HG03378 (cell line): ENCODE data around the gene RNF34.

Experiments
- ATAC-seq: cut with Tn5 transposase; IDR thresholded peaks from one replicate; pipeline ENCODE4 v1.9.1; 2021; ENCODE audit warnings: mild to moderate bottlenecking, moderate library complexity; ENCODE audit not compliant: unreplicated experiment

The RNF34 gene

GRCh38 chr12:121388421-121388981, 11.4 kb upstream of the RNF34 start:
- no peak for ATAC-seq

GRCh38 chr12:121390856-121391255, 9.1 kb upstream of the RNF34 start:
- no peak for ATAC-seq

GRCh38 chr12:121391619-121392324, 8.1 kb upstream of the RNF34 start:
- ATAC-seq, result no peak

- ATAC-seq, result no peak
Observed at GRCh38 chr12:121392325-121392716, 7.6 kb upstream of the RNF34 start.

- no peak for ATAC-seq
Observed at GRCh38 chr12:121397521-121397920, 2.4 kb upstream of the RNF34 start.

- ATAC-seq, result no peak
Observed at GRCh38 chr12:121398355-121398754, 1.6 kb upstream of the RNF34 start.

- ATAC-seq, result peak; percentile 53
Observed at GRCh38 chr12:121400332-121401139, 618 bp downstream of the RNF34 start.

- no peak for ATAC-seq
Observed at GRCh38 chr12:121403721-121404120, 3.8 kb downstream of the RNF34 start.

- ATAC-seq, result no peak
Observed at GRCh38 chr12:121404734-121405133, 4.8 kb downstream of the RNF34 start.

GRCh38 chr12:121405211-121405610, 5.3 kb downstream of the RNF34 start:
- ATAC-seq, result no peak

GRCh38 chr12:121413917-121414316, 14.0 kb downstream of the RNF34 start:
- ATAC-seq, result no peak

GRCh38 chr12:121417847-121418246, 17.9 kb downstream of the RNF34 start:
- ATAC-seq, result no peak

- no peak for ATAC-seq
Observed at GRCh38 chr12:121420109-121420508, 20.2 kb downstream of the RNF34 start.

GRCh38 chr12:121423253-121423652, 23.3 kb downstream of the RNF34 start:
- no peak for ATAC-seq

GRCh38 chr12:121423682-121424623, 24.0 kb downstream of the RNF34 start:
- no peak for ATAC-seq

- no peak for ATAC-seq
Observed at GRCh38 chr12:121424624-121424975, 24.7 kb downstream of the RNF34 start.

GRCh38 chr12:121427556-121428050, 27.7 kb downstream of the RNF34 start:
- ATAC-seq, result no peak

GRCh38 chr12:121428883-121429282, 29.0 kb downstream of the RNF34 start:
- no peak for ATAC-seq

- no peak for ATAC-seq
Observed at GRCh38 chr12:121430833-121431415, 31.0 kb downstream of the RNF34 start.

- ATAC-seq, result no peak
Observed at GRCh38 chr12:121432740-121433480, 33.0 kb downstream of the RNF34 start.
